Suprapubic skin (tissue), 4 donors: ENCODE data around the gene GSKIP.

Source experiments
- POLR2A ChIP-seq, 2 donors: fragments of 450-650 bp; IDR thresholded peaks; one replicate each; pipeline ENCODE4 v1.6.1; 2017; ENCODE audit warnings: antibody characterized with exemption in 2 of 2, mild to moderate bottlenecking in 2 of 2, moderate library complexity in 2 of 2
- POLR2AphosphoS5 ChIP-seq, 3 donors: sonication (generic); formaldehyde crosslinking; IDR thresholded peaks; one replicate each; pipeline ENCODE4 v1.6.1; 2017; ENCODE audit warnings: antibody characterized with exemption in 3 of 3

DNA sequence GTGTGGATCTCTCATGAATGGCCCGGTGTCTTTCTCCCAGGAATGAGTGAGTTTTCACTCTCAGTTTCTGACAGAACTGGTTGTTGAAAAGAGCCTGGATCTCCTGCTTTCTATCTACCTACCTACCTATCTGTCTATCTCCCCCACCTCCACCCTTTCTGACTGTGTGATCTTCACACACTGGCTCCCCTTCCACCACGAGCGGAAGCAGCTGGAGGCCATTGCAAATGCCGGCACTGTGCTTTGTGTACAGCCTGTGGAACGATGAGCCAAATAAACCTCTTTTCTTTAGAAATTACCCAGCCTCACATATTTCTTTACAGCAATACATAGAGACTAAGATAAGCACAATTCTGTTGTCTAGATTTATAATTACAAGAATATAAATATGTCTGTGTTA lies 7.2 kb downstream of the GSKIP start:
- TF ChIP-seq POLR2AphosphoS5 (IDR thresholded peaks at IDR 0.05) (no peak), POLR2A (IDR thresholded peaks at IDR 0.05) (no peak)
